SW480 (cell line): ENCODE results near the gene EEPD1.

Experiments used
- DNase-seq: peaks from one replicate; pipeline ENCODE4 v3.0.0-alpha.2; 2016; ENCODE audit warnings: low spot score

Gene EEPD1

DNA sequence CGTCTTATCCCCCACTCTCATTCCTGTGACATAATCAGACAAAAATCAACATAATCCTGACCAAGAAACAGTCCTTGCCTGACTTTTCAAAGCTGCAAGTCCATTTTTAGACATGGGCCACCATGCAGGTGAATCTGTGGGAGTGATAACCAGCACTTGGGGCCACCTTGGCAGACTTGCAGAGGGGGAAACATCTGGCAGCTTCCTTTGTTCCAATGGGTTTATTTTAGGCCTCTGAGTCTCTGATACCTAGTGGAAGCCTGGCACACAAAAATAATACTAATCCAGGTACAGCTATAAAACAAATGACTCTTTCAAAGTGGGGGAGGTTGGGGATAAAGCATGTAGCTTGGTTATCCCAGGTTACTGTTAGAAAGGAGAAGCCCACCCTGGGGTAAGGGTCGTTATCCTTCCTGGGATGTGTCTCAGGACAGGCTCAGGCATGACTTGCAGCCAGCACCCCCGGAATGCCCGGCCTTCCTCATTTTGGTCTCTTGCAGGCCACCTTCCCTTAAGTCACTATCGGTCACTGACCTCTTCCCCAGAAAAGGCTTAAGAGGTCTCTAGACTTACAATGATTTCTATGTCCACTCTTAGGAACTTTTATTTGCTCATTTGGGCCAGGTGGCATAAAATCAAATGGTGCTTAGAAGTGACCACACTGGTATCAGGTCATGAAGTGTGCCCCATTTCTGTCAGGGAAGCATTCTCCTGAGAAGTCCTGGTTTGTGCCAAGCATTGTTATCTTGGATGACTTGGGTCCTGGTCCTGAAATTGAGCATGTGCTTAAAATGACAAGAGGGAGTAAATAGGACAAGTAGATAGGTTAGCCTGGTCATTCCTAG, 37.6 kb downstream of the EEPD1 start:
- DNase-seq: no peak

DNA sequence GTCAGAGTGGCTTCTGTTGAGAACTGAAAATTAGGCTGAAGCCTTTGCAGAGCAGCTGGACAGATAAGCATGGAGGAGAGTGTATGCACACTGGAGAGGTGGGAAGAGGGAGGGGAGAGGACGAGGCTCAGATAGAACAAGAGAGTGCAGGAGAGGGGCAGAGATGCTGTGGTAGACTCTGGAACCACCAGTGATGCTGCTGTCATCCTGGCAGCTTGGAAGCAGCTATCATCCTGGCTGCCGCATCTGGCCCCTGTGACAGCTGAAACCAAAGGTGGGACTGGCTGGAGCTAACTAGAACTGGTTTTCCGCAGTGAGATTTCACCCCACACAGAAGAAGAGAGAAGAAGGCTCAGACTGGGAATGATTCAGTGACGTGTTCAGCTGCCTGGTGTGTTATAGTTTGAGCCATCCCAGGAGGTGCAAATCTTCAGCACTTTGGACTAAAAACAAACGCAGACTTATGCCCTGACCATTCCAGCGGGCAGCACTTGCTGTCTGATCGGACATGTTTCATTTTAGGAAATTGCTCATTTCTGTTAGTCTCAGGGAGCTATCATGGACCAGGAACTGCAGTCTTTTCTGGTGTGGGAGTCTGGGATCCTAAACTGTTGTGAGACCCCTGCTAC, 38.4 kb downstream of the EEPD1 start:
- DNase-seq: no peak

DNA sequence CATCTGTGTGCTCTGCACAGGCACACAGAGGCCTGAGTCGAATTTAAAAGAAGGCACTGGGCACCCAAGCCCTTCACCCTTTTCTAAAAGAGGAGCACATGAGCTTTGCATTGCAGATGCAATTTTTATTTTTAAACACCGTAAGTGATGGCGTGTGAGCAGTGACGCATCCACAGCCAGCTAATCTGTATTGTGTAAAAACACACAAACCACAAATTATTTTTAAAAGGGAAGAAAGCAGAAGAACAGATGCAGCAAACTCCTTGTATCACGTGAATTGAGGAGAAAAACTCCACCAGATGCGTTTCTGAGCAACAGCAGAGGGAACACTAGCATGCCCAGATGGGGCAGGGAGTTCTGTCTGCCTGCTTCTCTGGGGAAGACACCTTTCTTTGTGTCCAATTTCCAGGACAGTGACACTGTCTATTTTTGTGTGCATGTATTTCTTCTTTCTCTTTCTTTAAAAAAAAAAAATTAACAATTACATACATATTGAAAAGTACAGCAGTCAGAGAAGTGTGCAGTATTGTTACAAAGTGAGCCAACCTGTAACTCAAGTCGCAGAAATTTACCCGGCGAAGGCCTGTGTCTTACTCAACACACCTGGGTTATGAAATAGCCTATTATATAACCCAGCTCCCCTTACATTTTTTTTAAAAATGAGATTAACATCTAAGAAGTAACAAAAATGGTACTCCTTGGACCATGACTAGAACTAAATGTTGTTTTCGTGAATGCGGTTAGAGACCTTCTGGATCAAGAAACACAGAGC, 39.2 kb downstream of the EEPD1 start:
- no peak for DNase-seq

DNA sequence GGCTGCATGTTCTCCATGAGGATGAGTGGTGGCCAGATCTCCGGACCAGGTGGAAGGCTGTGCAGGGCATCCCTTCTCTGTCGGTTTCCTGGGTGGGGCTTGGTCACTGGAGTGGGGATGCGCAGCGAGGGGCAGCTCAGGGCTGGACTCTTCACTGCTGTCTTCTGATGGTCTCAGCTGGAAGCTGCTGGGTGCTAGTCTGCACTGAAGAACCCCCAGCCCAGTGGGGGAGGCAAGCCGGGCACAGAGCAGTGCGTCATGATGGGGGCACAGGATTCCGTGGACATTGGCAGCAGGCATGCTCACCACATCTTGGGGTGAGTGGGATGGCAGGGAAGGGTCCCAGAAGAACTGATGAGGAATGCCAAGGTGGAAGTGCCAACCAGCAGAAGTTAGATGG, 39.8 kb downstream of the EEPD1 start:
- no peak for DNase-seq

DNA sequence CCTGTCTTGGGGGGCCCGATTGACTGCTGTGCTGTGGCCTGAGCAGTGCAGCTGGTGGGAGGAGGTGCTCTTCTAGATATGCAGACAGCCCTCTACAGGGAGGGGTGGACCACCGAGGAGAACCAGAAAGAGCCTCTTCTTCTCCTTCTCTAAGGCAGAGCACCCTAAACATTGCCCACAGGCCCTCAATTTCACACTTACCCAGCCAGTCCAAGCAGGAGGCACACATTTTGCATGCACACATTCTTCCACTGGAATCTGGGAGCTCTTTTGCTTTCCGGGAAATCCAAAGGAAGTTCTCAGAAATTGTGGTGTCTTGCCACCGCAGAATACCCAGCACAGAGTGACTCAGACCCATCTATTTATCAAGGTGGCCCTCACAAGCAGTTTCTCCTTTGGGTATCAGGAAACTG, 45.8 kb downstream of the EEPD1 start:
- no peak for DNase-seq

DNA sequence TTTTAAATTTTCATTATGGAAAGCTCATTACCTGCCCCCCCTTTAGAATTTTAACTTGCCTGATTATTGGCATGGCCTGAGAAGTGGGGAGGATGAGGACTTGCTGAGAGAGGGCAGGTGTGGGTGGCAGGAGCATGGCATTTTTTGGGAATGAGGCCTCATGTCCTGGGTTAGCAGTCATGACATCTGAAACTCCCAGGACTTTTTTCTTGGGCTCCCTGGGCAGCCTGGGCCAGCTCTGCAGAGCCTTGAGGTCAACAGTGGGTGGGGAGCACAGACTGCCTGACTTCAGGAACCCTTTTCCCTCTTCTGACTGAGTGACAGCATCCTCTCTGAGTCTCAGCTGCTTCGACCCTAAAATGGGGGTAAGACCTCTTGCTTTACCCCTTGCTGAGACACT, 46.3 kb downstream of the EEPD1 start:
- DNase-seq: no peak

DNA sequence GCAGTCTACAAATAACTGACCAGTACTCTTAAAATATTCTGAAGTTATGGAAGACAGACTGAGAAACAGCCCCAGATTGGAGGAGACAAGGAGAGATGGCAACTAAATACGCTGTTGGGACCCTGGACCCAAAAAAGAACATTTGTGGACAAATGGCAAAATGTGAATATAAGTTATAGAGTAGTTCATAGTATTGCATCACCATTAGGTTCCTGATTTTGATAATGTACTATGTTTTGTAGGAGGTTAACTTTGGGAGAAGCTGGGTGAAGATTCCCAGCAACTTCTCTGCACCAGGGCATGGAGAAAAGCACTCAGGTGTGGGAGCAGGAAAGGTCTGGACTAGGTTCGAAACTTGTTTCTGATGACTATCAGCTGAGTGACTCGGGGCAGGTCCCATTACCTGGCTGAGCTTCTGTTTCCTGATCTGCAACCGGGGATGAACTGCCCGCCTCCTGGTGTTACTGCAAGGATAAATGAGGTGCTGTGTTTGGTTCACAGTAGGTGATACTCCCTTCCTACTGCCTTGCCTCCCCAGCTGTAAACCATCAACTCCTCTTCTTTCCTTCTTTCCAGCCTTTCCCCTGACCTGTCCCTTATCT, 48.2 kb downstream of the EEPD1 start:
- DNase-seq: no peak

DNA sequence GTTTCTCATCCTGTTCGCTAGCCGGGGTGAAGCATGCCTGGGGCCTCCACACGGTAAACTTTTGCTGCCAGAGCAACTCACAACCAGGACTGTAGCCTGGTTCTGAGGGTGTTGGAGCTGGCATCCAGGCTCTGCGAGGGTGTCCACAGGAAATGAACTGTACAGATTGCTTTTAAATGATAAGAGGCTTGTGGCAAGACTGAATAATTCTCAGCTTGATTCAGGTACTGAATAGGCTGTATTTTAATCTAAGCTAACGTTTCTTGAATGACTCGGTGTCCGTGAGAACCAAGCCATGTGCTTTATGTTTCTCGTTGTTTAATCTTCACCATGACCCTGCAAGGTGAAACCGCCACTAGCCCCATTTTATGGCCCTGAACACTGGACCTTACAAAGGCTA, 49.3 kb downstream of the EEPD1 start:
- no peak for DNase-seq

DNA sequence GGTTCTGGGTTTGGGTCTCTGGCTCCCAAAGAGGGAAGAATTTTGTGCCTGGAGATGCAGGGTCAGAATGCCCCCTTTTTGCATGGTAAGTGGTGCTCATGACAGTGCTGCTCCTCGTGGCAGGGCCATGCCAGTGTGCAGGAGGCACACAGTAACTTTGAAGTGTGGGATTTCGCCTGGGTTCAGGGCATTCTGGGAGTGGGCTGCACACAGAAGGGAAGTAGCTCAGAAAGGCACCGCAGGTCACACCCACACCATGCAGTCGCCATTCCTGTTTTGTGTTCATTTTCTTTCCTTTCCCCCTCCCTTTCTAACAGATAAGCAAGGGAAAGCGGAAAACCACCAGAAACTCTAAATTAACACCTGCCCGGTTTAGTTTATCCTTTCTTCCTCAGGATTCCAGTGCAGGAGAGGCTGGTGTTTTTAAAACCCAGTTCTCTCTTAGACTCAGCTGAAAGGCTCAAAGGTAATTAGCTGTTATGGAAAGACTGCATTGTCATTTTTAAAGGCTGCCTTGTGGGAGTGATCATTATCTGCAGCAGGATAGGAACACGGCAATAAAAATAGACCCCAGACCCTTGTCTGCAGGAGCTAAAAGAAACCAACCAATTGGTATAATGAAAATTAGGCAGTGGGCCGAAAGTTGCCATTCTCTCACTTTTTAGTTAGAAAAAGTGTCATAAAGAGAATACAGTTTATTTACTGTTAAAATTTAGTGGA, 50.2 kb downstream of the EEPD1 start:
- no peak for DNase-seq

DNA sequence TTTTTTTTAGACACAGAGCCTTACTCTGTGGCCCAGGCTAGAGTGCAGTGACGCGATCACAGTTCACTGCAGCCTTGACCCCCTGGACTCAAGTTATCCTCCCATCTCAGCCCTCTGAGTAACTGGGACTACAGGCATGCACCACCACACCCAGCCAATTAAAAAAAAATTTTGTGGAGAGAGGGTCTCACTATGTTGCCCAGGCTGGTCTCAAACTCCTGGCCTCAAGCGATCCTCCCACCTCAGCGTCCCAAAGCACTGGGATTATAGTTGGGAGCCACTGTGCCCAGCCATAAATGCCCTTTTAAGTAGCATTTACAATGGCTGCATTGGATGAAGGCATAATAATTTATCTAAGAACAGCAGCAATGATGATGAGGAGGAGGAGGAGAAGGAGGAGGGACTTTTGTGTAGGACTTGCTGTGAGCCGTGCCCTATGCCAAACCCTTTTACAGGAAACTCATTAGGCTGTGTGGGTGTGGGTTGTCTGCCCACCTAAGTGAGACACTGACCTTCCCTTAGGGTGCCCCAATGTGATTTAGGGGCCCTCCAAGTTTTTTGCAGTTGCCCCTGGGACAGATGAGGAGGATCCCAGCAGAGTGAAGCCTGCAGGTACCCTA, 51.1 kb downstream of the EEPD1 start:
- no peak for DNase-seq

DNA sequence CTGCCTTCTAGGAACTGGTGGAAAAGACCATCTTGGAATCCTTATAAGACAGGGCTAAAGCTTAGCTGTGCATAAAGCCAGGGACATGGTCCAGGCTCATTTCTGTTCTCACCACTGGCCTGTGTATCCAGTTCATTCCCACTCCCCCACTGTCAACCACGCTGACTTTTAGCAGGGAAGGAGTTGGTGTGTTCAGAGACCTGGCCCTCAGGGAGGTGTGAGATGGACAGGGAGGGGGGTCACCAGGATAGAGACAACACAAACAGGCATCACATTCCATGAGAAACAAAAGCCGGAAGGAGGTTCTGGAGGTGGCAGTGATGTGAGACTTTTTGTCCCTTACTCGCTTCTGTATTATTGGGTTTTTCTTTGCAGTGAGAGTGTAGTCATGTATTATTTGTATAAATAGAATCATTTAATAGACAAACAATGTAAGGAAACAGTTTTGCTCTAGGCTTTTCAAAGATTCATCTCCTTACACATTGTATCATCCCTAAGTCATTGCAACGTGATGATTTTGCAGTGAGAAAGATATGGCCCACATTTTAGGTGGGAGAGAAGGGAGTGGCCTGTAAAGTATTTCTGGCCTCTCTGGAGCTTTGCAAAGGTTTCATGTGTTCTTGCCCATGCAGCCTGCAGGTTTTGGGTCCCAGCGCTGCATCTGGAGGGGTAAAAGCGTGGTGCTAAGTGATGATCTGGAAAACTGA, 52.0 kb downstream of the EEPD1 start:
- DNase-seq: no peak

DNA sequence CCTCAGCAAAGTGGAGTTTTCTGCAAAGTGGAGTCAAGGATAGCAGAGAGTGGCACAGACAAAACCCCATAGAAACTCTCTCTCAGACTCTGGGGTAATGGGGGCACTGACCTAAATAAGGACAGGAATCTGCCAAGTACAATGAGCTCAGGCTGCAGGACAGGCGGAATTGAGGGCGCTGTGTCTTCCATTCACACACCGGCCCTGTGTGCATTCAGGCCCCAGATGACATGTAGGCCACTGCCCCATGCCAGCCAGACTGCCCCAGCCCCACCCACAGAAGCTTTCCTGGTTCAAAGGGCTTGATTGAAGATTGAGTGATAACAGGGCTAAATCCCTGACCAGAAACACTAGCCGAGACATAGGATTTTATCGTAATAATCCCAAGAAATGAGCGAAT, 52.7 kb downstream of the EEPD1 start:
- no peak for DNase-seq

DNA sequence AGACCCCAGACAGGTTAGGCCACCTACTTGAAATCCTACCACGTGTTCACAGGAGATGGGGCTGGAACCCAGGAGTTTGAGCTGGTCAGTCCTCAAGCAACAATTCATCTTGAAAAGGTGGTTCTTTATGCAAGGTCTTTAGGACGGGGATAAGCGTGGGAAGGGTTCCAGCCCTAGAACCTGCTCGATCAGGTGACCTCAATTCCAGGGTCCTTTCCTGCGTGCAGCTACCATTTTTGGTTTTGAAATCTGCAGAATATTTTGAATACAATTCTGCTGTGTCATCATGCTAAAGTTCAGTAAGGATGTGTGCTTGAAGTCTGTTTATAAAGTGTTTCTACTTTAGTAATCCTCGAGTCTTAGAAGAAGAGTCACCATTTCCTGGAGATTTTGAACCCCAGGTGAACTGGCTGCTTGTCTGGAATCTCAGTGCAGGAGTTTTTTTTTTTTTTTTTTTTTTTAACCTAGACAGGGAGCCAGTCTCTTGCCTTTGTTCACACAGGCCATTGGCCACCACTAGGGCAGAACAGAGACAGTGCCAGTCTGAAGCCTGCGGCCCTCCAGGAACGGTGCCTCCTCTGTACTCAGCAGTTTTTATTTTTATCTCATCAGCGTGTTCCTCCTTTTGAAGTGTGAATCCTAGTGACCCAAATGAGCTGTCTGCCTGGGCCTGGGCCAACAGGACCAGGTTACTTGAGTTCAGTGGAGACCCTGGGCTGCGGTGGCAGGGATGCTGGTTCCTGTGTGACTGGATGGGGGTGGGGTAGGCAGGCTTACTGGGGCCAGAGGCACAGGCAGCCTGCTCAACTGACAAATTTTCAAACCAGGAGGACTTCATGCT, 54.6 kb downstream of the EEPD1 start:
- DNase-seq: no peak

DNA sequence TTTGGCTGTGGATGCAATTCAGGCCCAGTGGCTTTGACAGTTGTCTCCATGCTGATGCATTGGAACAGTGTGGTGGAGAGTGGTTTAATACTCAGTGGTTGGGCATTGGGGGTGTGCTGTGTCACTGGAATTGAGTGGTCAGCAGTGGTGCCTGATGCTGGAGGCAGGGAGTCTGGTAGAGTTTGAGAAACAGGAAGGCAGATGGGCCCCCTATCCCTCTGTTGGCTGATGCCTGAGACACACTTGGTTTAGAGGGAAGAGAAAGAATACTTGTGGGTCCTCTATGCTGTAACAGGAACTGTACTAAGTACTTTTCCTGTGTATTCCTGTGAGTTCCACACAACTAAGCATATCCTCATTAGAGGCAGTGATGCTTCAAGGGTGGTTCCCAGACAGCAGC, 55.4 kb downstream of the EEPD1 start:
- DNase-seq: no peak

DNA sequence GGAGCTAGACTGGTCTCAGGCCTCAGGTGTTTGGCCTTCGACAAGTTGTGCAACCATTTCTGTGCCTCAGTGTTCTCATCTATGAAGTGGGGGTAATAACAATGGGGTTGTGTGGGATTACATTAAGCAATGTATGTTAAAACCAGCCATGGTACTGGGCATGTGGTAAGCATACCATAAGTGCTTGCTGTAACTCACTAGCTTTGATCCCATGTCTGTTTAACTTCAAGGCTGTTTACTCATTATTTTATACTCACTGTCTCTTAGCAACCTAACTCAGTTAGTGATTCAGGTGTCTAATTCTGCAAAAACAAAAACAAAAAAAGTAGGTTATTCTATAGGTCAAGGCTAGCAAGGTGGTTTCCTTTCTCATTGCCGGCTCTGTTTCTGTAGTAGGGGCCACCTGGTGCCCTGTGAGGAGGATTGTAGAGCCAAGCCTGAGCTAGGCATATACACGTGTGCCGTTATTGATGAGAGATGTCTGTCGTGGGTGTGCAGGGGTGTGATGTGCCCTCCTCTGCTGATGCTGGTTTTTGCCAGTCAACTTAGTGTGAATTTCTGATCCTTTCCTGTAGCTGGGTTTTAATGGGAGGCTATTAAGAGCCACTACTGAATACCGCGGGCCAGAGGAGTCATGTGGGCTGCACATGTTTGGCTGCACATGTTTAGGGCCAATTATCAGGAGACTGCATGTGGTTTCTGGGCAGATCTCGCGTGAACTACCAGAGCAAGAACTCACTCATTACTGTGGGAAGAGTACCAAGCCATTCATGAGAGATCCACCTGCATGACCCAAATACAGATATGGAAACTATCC, 56.2 kb downstream of the EEPD1 start:
- peak; percentile 52 for DNase-seq

DNA sequence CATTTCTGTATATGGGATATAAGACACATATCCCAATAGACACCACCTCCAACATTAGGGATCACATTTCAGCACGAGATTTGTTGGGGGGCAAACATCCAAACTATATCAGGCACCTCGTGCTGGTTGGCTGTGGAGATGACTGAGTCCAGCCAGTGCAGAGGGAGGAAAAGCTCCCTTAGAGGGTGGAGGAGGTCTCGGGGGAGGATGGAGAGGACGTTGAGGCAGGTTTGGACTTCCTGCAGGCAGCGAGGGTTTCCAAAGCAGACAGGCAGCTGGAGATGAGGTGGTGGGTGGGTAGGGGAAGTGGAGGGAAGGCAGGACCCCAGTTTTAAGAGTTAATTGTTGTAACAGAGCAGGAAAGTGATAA, 56.7 kb downstream of the EEPD1 start:
- no peak for DNase-seq

DNA sequence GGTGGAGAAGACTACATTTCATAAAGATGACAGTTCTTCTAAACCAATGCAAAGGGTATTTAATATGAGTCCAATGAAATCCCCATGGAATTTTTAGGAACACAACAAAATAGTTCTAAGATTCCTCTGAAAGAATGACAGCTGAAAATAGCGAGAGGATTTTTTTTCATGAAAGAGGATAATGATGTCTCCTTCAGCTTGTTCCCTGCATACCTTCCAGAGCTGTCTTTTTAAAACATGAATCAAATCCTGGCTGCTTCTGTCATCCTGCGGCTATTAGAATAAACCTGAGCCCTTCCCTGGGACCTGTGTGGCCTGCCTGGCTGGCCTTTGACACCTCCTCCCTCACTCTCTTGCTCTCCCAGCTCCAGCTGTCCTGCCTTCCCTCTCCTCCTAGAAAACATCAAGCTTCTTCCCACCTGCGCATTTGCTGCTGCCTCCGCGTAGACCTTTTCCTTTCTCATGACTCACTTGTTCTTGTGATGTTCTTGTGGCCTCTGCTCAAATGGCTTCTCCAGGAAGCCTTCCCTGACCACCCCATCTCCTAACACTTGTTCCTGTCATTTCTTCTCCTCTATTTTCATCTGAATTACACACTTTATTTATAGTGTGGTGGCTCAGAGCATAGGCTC, 57.4 kb downstream of the EEPD1 start:
- DNase-seq: no peak

DNA sequence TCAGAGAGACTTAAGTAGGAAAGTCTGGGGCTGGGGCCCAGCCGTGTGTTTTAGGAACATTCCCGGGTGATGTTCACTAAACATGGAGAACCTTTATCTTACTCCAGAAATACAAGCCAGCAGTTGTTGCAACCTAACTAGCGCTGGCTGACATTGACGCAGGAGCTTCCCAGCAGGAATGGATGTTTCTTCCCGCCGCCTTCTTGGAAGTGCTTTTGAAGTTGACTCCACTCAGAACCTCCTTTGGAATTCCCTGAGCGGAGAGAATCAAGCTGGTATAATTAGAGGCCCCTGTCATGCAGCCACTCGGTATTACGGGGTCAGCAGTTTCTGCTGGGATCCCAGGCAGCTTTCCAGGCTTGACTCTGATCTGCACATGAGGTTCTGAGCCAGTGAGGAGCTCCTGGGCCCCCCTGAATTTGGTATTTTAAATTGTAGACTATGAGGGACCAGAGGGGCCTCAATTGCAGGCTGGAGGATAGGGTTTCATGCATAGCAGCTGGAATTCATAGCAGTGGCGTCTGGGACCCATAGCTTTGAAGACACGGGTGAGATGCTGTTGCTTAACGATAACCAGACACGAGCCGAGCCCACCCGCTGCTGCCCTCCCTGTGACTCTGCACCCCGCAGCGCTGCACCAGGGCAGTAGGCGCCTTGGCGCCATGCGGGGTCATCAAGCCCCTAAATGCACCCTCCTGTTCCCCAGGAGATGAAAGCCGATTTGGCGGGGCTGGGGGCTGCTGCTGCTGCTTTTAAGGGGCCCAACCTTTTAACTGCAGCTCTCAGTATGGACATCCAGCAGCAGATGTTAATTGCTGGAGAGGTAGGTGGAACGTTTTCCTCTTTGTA, 61.8 kb downstream of the EEPD1 start:
- no peak for DNase-seq
